OCI-LY7 (cell line): ENCODE results near the gene MAB21L2. TPM values are rescaled to one million over a fixed set of nuclear protein-coding genes. Genes with fewer than 3 reads are reported as not detected.
"Not testable (repeated sequence)": the region's sequence is repeated elsewhere in the genome, so short reads cannot be mapped to it uniquely, and the experiment has no call there.

Source experiments
- BruUV-seq: library from RNA; stranded (reverse); fragments of 400-500 nt; replicated peaks from 2 replicates; lab custom pipeline; 2021; lab: Mats Ljungman, UMichigan
- CTCF ChIA-PET: fragments of 300-600 bp; sonication (Branson Sonifier 250); formaldehyde crosslinking; loops from one replicate; lab custom pipeline; 2022; ENCODE audit warnings: antibody characterized with exemption; ENCODE audit not compliant: unreplicated experiment; lab: Charles Lee
- POLR2A ChIA-PET: fragments of 300-600 bp; sonication (Branson Sonifier 250); formaldehyde crosslinking; loops from one replicate; lab custom pipeline; 2022; ENCODE audit warnings: antibody characterized with exemption; lab: Charles Lee
- DNase-seq: peaks from one replicate; pipeline ENCODE4 v3.0.0-alpha.2; 2015; ENCODE audit warnings: low spot score
- H2AFZ ChIP-seq: fragments of 200-600 bp; sonication (generic), shearing (Covaris generic); 2 replicates; pipeline ENCODE4 v1.6.1; 2014; ENCODE audit warnings: mild to moderate bottlenecking, antibody characterized with exemption, low read length, moderate library complexity
- H3K27ac ChIP-seq: fragments of 200-600 bp; sonication (generic); 2 replicates; pipeline ENCODE4 v1.5.1; 2014; ENCODE audit warnings: mixed run types, low read depth, mild to moderate bottlenecking, moderate library complexity, low read length, inconsistent platforms; ENCODE audit not compliant: poor library complexity, severe bottlenecking
- H3K36me3 ChIP-seq: fragments of 200-600 bp; sonication (generic); 2 replicates; pipeline ENCODE4 v1.6.1; 2014; ENCODE audit warnings: mild to moderate bottlenecking, antibody characterized with exemption, low read length, moderate library complexity, mixed read lengths; ENCODE audit not compliant: insufficient read depth
- H3K4me1 ChIP-seq: fragments of 200-600 bp; sonication (generic); 2 replicates; pipeline ENCODE4 v1.5.1; 2014; ENCODE audit warnings: mild to moderate bottlenecking, low read length; ENCODE audit not compliant: insufficient read depth, poor library complexity, severe bottlenecking
- H3K4me2 ChIP-seq: fragments of 200-600 bp; sonication (generic); 2 replicates; pipeline ENCODE4 v1.6.1; 2014; ENCODE audit warnings: mild to moderate bottlenecking, low read length
- H3K4me3 ChIP-seq: fragments of 200-600 bp; sonication (generic); 2 replicates; pipeline ENCODE4 v1.5.1; 2014; ENCODE audit warnings: mild to moderate bottlenecking, low read depth, low read length; ENCODE audit not compliant: poor library complexity, severe bottlenecking
- H3K79me2 ChIP-seq: fragments of 200-600 bp; sonication (generic); 2 replicates; pipeline ENCODE4 v1.6.1; 2016; ENCODE audit warnings: low read depth, mild to moderate bottlenecking, low read length, moderate library complexity, mixed read lengths; ENCODE audit not compliant: insufficient read depth
- H3K9me2 ChIP-seq: fragments of 200-600 bp; sonication (generic); 2 replicates; pipeline ENCODE4 v1.6.1; 2016; ENCODE audit warnings: mild to moderate bottlenecking, low read length, mixed read lengths; ENCODE audit not compliant: insufficient read depth
- H3K9me3 ChIP-seq: fragments of 200-600 bp; sonication (generic); 2 replicates; pipeline ENCODE4 v1.6.1; 2014; ENCODE audit warnings: mild to moderate bottlenecking, mixed run types, low read length, mixed read lengths
- H4K20me1 ChIP-seq: fragments of 200-600 bp; sonication (generic); 2 replicates; pipeline ENCODE4 v1.6.1; 2014; ENCODE audit warnings: mild to moderate bottlenecking, antibody characterized with exemption, low read length, moderate library complexity, mixed read lengths; ENCODE audit not compliant: insufficient read depth
- EZH2phosphoT487 ChIP-seq: fragments of 200-600 bp; sonication (generic); IDR thresholded peaks from 2 replicates; pipeline ENCODE4 v1.6.1; 2018; ENCODE audit warnings: low read depth, borderline replicate concordance, mild to moderate bottlenecking, mixed run types, antibody characterized with exemption, low read length, moderate library complexity, mixed read lengths
- intact Hi-C: fragments of 100-400 bp; cut with micrococcal nuclease; formaldehyde crosslinking; loops from one replicate; pipeline ENCODE4 v1.10.0; 2022; ENCODE audit not compliant: unreplicated experiment
- total RNA-seq, 2 experiments: library from RNA; depleted of rRNA in 1 of 2; stranded (reverse); fragments of >200 nt in 1 of 2; shearing (Covaris generic) in 1 of 2; gene quantifications; 2 replicates each; pipeline ENCODE4 v1.2.3, GENCODE V29; 2014 to 2022
- TF ChIP-seq, protein P1 (sequence below): fragments of 200-600 bp; sonication (generic); conservative IDR thresholded peaks from 2 replicates; pipeline ENCODE4 v1.5.1; 2014; ENCODE audit warnings: mild to moderate bottlenecking, antibody characterized with exemption, low read length, moderate library complexity, mixed read lengths

The MAB21L2 gene
- total RNA-seq, 2 experiments from 2014 or later: not detected

GRCh38 chr4:150543042-150543441 is 38.9 kb upstream of the MAB21L2 start:
- no peak for TF ChIP-seq EZH2phosphoT487
- TF ChIP-seq, protein P1, sequence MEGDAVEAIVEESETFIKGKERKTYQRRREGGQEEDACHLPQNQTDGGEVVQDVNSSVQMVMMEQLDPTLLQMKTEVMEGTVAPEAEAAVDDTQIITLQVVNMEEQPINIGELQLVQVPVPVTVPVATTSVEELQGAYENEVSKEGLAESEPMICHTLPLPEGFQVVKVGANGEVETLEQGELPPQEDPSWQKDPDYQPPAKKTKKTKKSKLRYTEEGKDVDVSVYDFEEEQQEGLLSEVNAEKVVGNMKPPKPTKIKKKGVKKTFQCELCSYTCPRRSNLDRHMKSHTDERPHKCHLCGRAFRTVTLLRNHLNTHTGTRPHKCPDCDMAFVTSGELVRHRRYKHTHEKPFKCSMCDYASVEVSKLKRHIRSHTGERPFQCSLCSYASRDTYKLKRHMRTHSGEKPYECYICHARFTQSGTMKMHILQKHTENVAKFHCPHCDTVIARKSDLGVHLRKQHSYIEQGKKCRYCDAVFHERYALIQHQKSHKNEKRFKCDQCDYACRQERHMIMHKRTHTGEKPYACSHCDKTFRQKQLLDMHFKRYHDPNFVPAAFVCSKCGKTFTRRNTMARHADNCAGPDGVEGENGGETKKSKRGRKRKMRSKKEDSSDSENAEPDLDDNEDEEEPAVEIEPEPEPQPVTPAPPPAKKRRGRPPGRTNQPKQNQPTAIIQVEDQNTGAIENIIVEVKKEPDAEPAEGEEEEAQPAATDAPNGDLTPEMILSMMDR: no peak
- CTCF ChIA-PET: no interaction called here
- Histone ChIP-seq H4K20me1 (no peaks in the 10 kb centered on the region), H2AFZ (no peak overlapping the region), H3K4me1 (no peaks in the 10 kb centered on the region), H3K36me3 (no peaks in the 10 kb centered on the region), H3K9me3 (no peaks in the 10 kb centered on the region), H3K27ac (no peak overlapping the region), H3K4me3 (no peak overlapping the region), H3K79me2 (no peaks in the 10 kb centered on the region), H3K9me2 (no peaks in the 10 kb centered on the region), H3K4me2 (no peak overlapping the region)
- no TSS peak for BruUV-seq
- intact Hi-C loops: no loop called here
- no peak for DNase-seq
- POLR2A ChIA-PET: interaction anchor here (1.0 kb wide), 1 partner anchor 23 kb away, joined by 4 read pairs; no protein-coding TSS in a partner anchor

DNA sequence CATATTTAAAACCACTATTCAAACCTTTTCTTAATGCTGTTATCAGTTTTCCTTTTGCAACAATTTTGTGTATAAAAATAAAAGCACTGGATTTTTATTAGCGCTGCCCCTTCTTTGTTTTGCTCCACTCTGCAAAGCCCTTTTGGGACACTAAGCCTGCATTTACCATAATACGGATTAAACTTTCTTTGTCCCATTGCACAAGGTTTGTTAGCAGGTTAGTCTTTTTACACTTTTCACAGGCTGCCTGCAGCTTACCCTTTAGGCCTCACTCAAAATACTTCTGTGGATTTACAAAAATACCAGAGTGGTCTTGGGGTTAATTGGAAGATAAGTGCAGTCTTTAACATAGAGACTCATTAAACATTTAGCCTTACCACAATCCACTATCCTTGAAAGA is 35.7 kb upstream of the MAB21L2 start:
- no peaks in the 10 kb centered on the region for H3K4me1 ChIP-seq
- TF ChIP-seq, protein P1: no peak
- TF ChIP-seq EZH2phosphoT487: no peak
- no peaks in the 10 kb centered on the region for H3K9me2 ChIP-seq
- H3K36me3 ChIP-seq: no peaks in the 10 kb centered on the region
- no peak overlapping the region for H2AFZ ChIP-seq
- H4K20me1 ChIP-seq: no peaks in the 10 kb centered on the region
- ChIA-PET POLR2A (interaction anchor here (0.7 to 1.3 kb wide), 3 partner anchors 10 to 65 kb away, joined by 3 to 4 read pairs (median 3); no protein-coding TSS in a partner anchor), CTCF (no interaction called here)
- no peak overlapping the region for H3K27ac ChIP-seq
- no peak overlapping the region for H3K4me3 ChIP-seq
- intact Hi-C loops: no loop called here
- H3K9me3 ChIP-seq: no peaks in the 10 kb centered on the region
- BruUV-seq: no TSS peak
- no peak overlapping the region for H3K4me2 ChIP-seq
- DNase-seq: no peak
- no peaks in the 10 kb centered on the region for H3K79me2 ChIP-seq

DNA sequence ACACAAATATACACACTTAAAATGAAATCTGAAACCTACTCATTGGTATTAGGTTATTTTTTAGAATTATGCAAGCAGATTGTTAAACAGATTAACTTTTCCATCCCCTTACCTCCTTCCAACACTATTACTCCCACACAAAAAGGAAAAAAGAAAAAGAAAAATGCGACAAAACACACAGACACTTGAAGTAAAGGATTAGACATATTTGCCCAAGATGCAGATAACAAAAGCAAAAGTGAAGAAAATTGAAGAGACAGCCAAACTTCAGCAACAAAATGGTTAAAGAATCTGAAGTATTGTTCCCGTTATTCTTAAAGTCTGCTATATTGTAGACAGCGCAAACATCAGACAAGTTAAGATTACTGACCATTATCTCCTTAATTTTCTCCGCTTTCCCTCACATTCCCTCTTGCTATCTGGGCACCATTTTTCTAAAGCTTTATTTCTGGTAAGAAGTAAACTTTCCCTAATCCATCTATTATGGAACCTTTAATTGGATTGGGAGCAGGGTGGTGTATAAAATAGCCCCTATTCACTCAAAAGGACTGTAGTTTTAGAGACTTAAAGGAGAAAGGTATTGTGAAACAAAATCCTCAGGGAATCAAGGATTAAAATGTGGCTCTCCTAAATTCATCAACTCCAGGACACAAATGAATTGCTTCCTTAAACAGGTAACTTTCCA is 34.7 kb upstream of the MAB21L2 start:
- CTCF ChIA-PET: no interaction called here
- Histone ChIP-seq H3K36me3 (no peaks in the 10 kb centered on the region), H3K27ac (no peak overlapping the region), H4K20me1 (no peaks in the 10 kb centered on the region), H3K4me2 (no peak overlapping the region), H3K9me2 (no peaks in the 10 kb centered on the region), H2AFZ (no peak overlapping the region), H3K79me2 (no peaks in the 10 kb centered on the region), H3K4me3 (no peak overlapping the region), H3K4me1 (no peaks in the 10 kb centered on the region), H3K9me3 (no peaks in the 10 kb centered on the region)
- POLR2A ChIA-PET: no interaction called here
- TF ChIP-seq EZH2phosphoT487: no peak
- TF ChIP-seq, protein P1: no peak
- no TSS peak for BruUV-seq
- intact Hi-C loops: no loop called here
- DNase-seq: no peak

- DNase-seq, H3K4me3 ChIP-seq, H3K79me2 ChIP-seq, H2AFZ ChIP-seq, H4K20me1 ChIP-seq, H3K9me3 ChIP-seq, intact Hi-C loops, H3K27ac ChIP-seq, H3K36me3 ChIP-seq, H3K9me2 ChIP-seq, BruUV-seq, H3K4me1 ChIP-seq, CTCF ChIA-PET, H3K4me2 ChIP-seq: not testable (repeated sequence)
- POLR2A ChIA-PET: interaction anchor here (0.6 to 1.4 kb wide), 3 partner anchors 9 to 308 kb away, joined by 3 to 6 read pairs (median 3); no protein-coding TSS in a partner anchor
These were observed 24.1 kb upstream of the MAB21L2 start for GRCh38 chr4:150557811-150558210.
